HEK293T (cell line): ENCODE results near the gene NXPH4.

Source experiments
- BHLHE40 ChIP-seq: fragments of 450-650 bp; IDR thresholded peaks from 2 replicates; pipeline ENCODE4 v1.6.1; 2016; ENCODE audit warnings: mild to moderate bottlenecking, moderate library complexity, borderline replicate concordance
- HDGF ChIP-seq: fragments of 450-650 bp; IDR thresholded peaks from 2 replicates; pipeline ENCODE4 v1.6.1; 2017; ENCODE audit warnings: antibody characterized with exemption, borderline replicate concordance
- LEF1 ChIP-seq: fragments of 450-650 bp; IDR thresholded peaks from 2 replicates; pipeline ENCODE4 v1.6.1; 2017; ENCODE audit warnings: mild to moderate bottlenecking, borderline replicate concordance
- SUZ12 ChIP-seq: fragments of 450-650 bp; IDR thresholded peaks from 2 replicates; pipeline ENCODE4 v1.6.1; 2016; ENCODE audit warnings: mild to moderate bottlenecking
- TARDBP ChIP-seq: fragments of 450-650 bp; IDR thresholded peaks from 2 replicates; pipeline ENCODE4 v1.6.1; 2016

DNA sequence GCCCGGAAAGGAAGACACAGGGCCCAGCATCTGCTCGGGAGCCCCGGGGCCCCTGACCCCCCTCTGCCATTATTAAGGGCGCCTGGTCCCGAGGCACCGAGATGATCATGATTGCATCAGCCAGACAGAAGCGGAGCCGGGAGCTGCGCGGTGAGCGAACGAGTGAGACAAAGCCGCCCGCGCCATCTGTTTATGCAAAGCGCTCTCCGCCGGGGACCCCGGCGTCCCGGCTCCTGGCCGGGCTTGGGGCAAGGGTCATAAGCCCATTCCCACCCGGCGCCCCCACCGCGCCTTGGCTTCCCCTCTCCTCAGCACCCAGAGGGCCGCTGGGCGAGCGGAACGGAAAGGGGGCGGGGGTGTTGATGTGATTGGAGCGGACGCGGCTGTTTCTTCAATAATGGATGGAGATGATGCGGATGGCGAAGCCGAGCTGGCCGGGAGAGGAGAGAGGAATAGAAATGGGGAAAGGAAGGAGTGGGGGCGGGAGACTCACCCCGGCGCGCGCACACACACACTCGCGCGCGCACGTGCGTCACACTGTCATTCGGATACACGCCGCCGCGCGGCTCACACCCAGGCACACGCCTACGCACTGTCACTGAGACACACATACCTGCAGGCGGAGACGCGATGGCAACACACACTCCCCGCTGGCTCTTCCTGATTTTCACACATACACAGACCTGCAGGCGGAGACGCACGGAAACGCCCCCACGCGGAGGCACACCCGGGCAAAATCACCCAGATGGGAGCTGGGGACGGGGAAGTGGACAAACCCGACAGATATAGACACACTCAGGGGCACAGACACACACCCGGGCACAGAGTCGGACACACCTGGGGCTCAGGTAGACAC, 23.7 kb downstream of the NXPH4 start:
- TF ChIP-seq LEF1 (no peak), SUZ12 (no peak), BHLHE40 (no peak), TARDBP (no peak), HDGF (no peak)
